ENCODE data around the gene STAT6. TPM values are rescaled to one million over a fixed set of nuclear protein-coding genes. Genes with fewer than 3 reads are reported as not detected.
A peak's percentile ranks its signal among the peaks of the same experiment; 100 is the strongest.
"Not testable (repeated sequence)": the region's sequence is repeated elsewhere in the genome, so short reads cannot be mapped to it uniquely, and the experiment has no call there.

The STAT6 gene
- total RNA-seq, 1 experiment from 2014 or later = 59.7 TPM

GRCh38 chr12:57088354-57089270 is 22.6 kb downstream of the STAT6 start, which contains the start of gene NAB2:
Gene NAB2 (plus strand): TSS chr12:57089114. CDS start chr12:57089272, 158 bp downstream.
- Histone ChIP-seq H3K9me3 (no peaks in the 10 kb centered on the region), H3K36me3 (peaks cover 37% of the 10 kb centered on the region), H3K27me3 (no peaks in the 10 kb centered on the region), H3K4me3 (peak within 1 kb of the TSS; percentile 93)
- DNase-seq = peak; percentile 96

DNA sequence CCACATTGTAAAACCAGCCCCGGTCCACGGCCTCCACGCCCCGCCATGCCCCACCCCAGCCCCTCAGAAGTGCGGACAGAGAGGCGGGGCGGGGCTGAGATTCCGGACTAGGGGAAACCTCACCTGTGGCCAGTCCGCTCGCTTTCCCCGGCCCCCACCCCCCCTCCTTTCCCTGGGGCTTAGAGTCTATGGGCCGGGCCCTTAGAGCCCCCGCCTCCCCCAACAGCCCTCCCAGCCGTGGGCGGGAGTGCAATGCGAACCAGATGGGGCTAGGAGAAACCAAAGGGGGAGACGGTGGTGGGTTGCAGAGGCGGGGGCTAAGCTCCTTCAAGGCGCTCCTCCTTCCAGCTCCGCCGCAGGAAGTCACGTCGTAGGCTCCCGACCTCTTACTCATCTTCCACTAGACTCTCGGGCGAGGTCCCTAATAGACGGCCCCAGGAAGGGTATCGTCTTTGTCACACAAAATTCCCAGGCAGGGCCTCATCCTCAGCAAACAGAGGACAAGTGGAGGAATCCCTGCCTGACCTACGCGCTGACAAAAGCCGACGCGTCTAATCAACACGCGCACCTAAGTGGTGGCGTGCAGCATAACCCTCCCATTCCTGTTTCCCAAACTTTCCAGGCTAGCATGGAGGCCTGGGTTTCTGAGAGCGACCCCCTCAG is 23.3 kb downstream of the STAT6 start:
- peak; percentile 99 for DNase-seq

GRCh38 chr12:57087010-57087690 is 24.0 kb downstream of the STAT6 start:
- H3K27me3 ChIP-seq = no peaks in the 10 kb centered on the region
- DNase-seq = peak; percentile 97
- peak overlapping the region; percentile 88 for H3K4me3 ChIP-seq
- H3K36me3 ChIP-seq = peaks cover 25% of the 10 kb centered on the region
- H3K9me3 ChIP-seq = no peaks in the 10 kb centered on the region

More for the DNA sequence above, 23.3 kb downstream of the STAT6 start:
- Histone ChIP-seq H3K27me3 (no peaks in the 10 kb centered on the region), H3K36me3 (peaks cover 32% of the 10 kb centered on the region), H3K9me3 (no peaks in the 10 kb centered on the region), H3K4me3 (peak overlapping the region; percentile 88)

GRCh38 chr12:57086493-57087009 is 24.6 kb downstream of the STAT6 start:
- H3K9me3 ChIP-seq = no peaks in the 10 kb centered on the region
- DNase-seq = peak; percentile 90
- H3K36me3 ChIP-seq = peaks cover 19% of the 10 kb centered on the region
- peak overlapping the region; percentile 88 for H3K4me3 ChIP-seq
- H3K27me3 ChIP-seq = no peaks in the 10 kb centered on the region

DNA sequence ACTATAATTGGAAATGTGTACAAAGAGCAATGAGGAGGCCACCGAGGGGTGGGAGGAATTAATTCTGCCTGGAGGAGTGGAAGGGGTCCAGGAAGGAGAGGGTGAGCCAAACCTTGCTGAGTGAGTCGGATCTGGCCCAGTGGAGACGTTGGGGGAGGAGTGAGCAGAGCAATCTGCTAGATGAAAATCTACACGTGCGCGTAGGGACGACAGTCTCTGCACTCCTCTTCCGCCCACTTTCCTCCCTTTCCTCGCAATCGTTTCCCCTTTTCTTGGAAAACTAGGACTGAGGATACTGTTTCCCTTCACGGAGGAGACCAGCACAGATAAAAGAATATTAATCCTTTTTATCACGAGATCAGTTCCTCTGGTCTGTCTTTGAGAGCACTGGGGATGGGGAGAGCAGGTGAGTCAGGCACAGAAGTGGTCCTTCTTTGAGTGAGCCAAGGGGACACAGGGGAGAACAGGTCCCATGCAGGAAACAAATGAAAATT is 25.1 kb downstream of the STAT6 start:
- Histone ChIP-seq H3K36me3 (peaks cover 14% of the 10 kb centered on the region), H3K27me3 (no peaks in the 10 kb centered on the region), H3K9me3 (no peaks in the 10 kb centered on the region), H3K4me3 (peak overlapping the region; percentile 88)
- DNase-seq = peak; percentile 89

DNA sequence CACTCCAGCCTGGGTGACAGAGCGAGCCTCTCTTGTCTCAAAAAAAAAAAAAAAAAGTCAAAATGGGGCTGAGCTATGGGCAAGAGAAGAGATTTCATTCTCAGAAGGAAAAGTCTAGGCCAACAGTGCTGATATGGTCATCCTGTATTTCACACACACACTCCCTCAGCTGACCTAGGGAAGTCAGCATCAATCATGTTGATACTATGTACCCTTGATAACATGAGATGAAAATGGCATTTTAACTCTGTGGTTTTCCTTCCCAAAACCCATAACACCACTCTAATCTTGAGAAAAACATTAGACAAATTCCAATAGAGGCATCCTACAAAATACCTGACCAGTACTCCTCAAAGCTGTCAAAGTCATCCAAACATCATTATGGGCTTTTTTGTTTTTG is 30.3 kb downstream of the STAT6 start:
- peaks cover 8% of the 10 kb centered on the region for H3K36me3 ChIP-seq
- no peak for DNase-seq
- H3K4me3 ChIP-seq = no peak overlapping the region
- no peaks in the 10 kb centered on the region for H3K27me3 ChIP-seq
- H3K9me3 ChIP-seq = no peaks in the 10 kb centered on the region

GRCh38 chr12:57079821-57080220 is 31.3 kb downstream of the STAT6 start:
- H3K27me3 ChIP-seq = no peaks in the 10 kb centered on the region
- no peak for DNase-seq
- no peak overlapping the region for H3K4me3 ChIP-seq
- H3K36me3 ChIP-seq = peaks cover 11% of the 10 kb centered on the region
- no peaks in the 10 kb centered on the region for H3K9me3 ChIP-seq

DNA sequence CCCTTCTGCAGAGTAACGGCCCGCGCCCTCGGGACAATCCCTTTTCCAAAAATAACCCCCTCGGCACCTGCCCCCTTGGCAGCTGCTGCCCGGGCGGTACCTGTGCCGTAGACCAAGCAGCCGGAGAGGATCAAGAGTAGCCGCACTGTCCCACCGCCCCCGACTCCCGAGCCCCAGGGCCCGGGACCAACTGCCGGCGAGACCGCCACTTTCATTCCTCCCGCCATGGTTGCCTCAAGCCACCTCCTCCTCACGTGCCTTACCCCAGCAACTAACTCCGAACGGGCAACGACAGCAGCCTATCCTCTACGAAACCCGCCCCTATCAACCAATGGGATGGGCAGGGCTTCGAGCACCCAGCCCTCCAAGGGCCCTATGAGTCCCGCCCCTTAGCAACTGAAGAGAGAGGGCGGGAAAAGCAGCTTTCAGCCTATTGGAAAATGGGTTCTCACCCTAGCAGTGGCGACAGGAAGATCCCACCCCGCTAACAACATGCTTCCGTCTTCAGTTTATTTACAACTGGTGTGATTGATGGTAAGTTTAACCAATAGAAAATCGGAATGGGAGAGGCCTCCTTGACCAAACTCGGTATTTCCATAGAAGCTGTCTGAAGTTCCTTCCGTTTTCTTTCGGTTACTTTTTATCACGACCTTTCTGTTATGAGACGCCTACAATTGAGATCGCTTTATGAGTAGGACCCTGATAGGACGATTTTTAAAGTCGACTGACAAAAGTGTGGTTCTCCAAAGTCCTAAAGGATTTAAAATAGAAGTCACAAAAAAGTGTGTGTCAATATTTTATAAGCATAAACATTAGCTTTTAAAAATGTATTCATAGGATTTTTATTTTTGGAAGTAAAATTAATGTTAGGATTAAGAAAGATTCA is 32.4 kb downstream of the STAT6 start, which contains the start of gene NEMP1:
NEMP1 (minus strand) TSS at position 273 of the 886 bp plus-strand sequence; CDS start at position 227, 46 bp downstream.
- Histone ChIP-seq H3K27me3 (no peaks in the 10 kb centered on the region), H3K9me3 (no peaks in the 10 kb centered on the region), H3K36me3 (peaks cover 17% of the 10 kb centered on the region), H3K4me3 (peak within 1 kb of the TSS; percentile 86)
- DNase-seq = peak; percentile 99

DNA sequence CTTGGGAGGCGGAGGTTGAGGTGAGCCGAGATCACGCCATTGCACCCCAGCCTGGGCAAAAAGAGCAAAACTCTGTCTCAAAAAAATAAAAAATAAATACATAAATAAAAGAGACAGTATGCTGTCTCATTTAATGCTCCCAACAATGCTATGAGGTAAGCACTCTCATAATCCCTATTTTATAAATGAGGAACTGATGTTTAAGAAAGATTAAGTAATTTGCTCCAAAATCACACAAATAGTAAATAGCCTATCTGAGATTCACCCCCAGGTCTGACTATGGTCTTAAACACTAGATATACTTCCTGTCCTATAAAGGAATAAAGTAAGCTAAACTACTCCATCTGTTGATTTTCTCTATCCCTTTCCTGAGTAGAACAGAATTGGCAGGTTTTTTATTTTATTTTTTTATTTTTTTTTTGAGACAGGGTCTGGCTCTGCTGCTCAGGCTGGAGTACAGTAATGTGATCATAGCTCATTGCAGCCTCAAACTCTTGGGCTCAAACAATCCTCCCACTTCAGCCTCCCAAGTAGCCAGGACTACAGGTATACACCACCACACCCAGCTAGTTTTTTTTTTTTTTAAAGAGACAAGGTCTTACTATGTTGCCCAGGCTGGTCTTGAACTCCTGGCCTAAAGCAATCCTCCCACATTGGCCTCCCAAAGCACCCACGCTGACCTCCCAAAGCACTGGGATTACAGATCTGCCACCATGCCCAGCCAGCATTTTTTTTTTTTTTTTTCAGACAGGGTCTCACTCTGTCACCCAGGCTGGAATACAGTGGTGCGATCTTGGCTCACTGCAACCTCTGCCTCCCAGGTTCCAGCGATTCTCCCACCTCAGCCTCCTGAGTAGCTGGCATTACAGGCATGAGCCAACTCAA is 37.4 kb downstream of the STAT6 start:
- not testable (repeated sequence) for H3K4me3 ChIP-seq, H3K27me3 ChIP-seq, DNase-seq, H3K9me3 ChIP-seq
- H3K36me3 ChIP-seq = peaks cover 54% of the 10 kb centered on the region

DNA sequence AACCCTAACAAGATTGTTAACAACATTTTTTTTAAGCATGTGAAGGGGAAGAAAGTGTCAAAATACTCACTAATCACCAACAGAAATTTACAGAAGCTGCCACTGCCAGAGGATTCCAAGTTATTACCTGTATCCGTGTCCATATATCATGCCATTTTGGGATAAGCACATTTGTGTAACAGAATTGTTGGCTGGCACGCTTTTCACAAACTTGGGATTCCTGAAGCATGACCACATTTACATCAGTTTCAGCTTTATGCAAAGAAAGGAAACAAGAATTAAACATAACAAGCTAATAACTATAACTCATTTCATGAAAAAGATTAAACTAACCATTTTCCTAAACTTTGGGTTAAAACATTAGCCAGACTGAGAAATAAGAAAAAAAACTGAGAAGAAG is 38.5 kb downstream of the STAT6 start:
- Histone ChIP-seq H3K27me3 (no peaks in the 10 kb centered on the region), H3K9me3 (no peaks in the 10 kb centered on the region), H3K4me3 (no peak overlapping the region), H3K36me3 (peaks cover 66% of the 10 kb centered on the region)
- no peak for DNase-seq

GRCh38 chr12:57069523-57069922 is 41.6 kb downstream of the STAT6 start:
- Histone ChIP-seq H3K4me3 (no peak overlapping the region), H3K27me3 (no peaks in the 10 kb centered on the region), H3K9me3 (no peaks in the 10 kb centered on the region), H3K36me3 (peaks cover 67% of the 10 kb centered on the region)
- peak; percentile 50 for DNase-seq

DNA sequence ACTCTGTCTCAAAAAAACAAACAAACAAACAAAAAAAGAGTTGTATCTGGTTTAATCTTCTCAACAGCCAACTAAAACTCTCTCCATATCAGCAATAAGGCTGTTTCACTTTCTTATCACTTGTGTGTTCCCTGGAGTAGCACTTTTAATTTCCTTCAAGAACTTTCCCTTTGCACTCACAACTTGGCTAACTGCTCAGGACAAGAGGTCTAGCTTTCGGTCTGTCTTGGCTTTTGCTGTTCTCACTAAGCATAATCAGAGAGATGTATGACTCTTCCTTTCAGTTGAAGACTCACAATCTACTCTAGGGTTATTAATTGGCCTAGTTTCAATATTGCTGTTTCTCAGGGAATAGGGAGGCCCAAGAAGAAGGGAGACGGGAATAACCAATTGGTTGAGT is 44.9 kb downstream of the STAT6 start:
- Histone ChIP-seq H3K27me3 (no peaks in the 10 kb centered on the region), H3K36me3 (peaks cover 75% of the 10 kb centered on the region), H3K4me3 (no peak overlapping the region), H3K9me3 (no peaks in the 10 kb centered on the region)
- DNase-seq = no peak

DNA sequence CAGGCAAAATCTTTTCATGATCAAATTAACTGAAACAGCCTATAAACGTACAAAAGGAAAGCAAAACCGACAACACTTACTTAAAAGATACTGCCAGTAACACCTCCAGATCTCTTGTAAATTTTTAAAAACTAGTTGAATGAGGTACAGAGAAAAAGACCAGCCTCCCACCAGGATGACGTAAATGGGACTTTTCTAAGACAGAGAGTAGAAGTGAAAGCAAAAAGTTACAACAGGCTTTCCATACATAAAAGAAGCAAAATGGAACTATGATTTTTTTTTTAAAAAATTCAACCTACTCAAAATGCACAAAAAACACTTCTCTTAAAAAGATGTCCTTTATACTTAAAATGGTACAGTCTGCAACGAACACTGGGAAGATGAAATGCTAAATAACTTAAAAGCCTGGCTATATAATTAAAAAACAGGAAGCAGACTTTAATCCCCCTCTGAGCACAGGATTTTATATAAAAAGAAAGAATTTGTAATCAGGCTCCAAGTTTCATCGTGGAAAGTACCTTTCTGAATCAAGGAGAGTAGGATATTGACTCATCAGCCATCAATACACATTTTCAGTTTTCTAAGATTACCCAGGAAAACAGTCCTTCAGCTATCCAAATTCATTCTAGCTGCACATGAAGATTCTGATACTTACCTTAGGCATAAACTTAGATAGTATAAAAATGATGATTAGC is 47.0 kb downstream of the STAT6 start:
- Histone ChIP-seq H3K4me3 (no peak overlapping the region), H3K36me3 (peaks cover 73% of the 10 kb centered on the region), H3K9me3 (no peaks in the 10 kb centered on the region), H3K27me3 (no peaks in the 10 kb centered on the region)
- no peak for DNase-seq

DNA sequence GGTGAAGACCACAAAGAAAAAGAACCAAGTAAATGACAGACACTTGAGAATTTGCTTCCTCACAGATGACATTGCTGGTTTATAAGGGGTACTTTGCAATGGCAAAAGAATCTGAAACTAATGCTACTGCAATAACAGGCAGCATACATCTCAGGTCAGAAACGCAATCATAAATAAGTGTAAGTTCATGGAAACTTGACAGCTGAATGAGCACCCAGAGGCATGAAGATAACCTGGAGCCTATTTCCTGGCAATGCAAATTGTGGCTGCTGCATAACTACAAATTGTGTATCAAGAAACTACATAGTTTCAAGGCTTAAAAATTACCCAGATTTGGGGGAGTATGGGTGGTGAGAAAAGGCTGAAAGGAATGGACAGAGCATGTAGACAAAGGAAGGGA is 52.7 kb downstream of the STAT6 start:
- Histone ChIP-seq H3K36me3 (peaks cover 69% of the 10 kb centered on the region), H3K9me3 (no peaks in the 10 kb centered on the region), H3K27me3 (no peaks in the 10 kb centered on the region), H3K4me3 (no peak overlapping the region)
- DNase-seq = no peak
